ENCODE data around the gene AGR2. TPM values are rescaled to one million over a fixed set of nuclear protein-coding genes. Genes with fewer than 3 reads are reported as not detected.

Gene AGR2
- total RNA-seq, 1 donor from 2014 or later: 7.4 TPM

- TF ChIP-seq CTCF (IDR thresholded peaks at IDR 0.05; ENCODE audit: insufficient read depth, low read length, poor library complexity, severe bottlenecking): no peak
- no peak for DNase-seq (ENCODE audit: low read depth)
- no peaks in the 10 kb centered on the region for H3K27me3 ChIP-seq (ENCODE audit: control insufficient read depth, insufficient read depth, low read length)
- H3K4me3 ChIP-seq (ENCODE audit: low read depth, low read length): no peak overlapping the region
- no peaks in the 10 kb centered on the region for H3K36me3 ChIP-seq (ENCODE audit: control insufficient read depth, insufficient read depth, low read length)
These were observed 6.8 kb upstream of the AGR2 start for GRCh38 chr7:16811551-16811950.

GRCh38 chr7:16810573-16810972 lies 5.8 kb upstream of the AGR2 start:
- H3K4me3 ChIP-seq (ENCODE audit: low read depth, low read length): no peak overlapping the region
- no peaks in the 10 kb centered on the region for H3K27me3 ChIP-seq (ENCODE audit: control insufficient read depth, insufficient read depth, low read length)
- TF ChIP-seq CTCF (IDR thresholded peaks at IDR 0.05; ENCODE audit: insufficient read depth, low read length, poor library complexity, severe bottlenecking): no peak
- no peak for DNase-seq (ENCODE audit: low read depth)
- H3K36me3 ChIP-seq (ENCODE audit: control insufficient read depth, insufficient read depth, low read length): no peaks in the 10 kb centered on the region

GRCh38 chr7:16810112-16810511 lies 5.3 kb upstream of the AGR2 start:
- TF ChIP-seq CTCF (IDR thresholded peaks at IDR 0.05; ENCODE audit: insufficient read depth, low read length, poor library complexity, severe bottlenecking): no peak
- H3K27me3 ChIP-seq (ENCODE audit: control insufficient read depth, insufficient read depth, low read length): no peaks in the 10 kb centered on the region
- no peak overlapping the region for H3K4me3 ChIP-seq (ENCODE audit: low read depth, low read length)
- DNase-seq (ENCODE audit: low read depth): no peak
- no peaks in the 10 kb centered on the region for H3K36me3 ChIP-seq (ENCODE audit: control insufficient read depth, insufficient read depth, low read length)

GRCh38 chr7:16805441-16805840 lies 642 bp upstream of the AGR2 start:
- Histone ChIP-seq H3K27me3 (ENCODE audit: control insufficient read depth, insufficient read depth, low read length) (no peaks in the 10 kb centered on the region), H3K4me3 (ENCODE audit: low read depth, low read length) (no peak overlapping the region), H3K36me3 (ENCODE audit: control insufficient read depth, insufficient read depth, low read length) (no peaks in the 10 kb centered on the region)
- TF ChIP-seq CTCF (IDR thresholded peaks at IDR 0.05; ENCODE audit: insufficient read depth, low read length, poor library complexity, severe bottlenecking): no peak
- no peak for DNase-seq (ENCODE audit: low read depth)

DNA sequence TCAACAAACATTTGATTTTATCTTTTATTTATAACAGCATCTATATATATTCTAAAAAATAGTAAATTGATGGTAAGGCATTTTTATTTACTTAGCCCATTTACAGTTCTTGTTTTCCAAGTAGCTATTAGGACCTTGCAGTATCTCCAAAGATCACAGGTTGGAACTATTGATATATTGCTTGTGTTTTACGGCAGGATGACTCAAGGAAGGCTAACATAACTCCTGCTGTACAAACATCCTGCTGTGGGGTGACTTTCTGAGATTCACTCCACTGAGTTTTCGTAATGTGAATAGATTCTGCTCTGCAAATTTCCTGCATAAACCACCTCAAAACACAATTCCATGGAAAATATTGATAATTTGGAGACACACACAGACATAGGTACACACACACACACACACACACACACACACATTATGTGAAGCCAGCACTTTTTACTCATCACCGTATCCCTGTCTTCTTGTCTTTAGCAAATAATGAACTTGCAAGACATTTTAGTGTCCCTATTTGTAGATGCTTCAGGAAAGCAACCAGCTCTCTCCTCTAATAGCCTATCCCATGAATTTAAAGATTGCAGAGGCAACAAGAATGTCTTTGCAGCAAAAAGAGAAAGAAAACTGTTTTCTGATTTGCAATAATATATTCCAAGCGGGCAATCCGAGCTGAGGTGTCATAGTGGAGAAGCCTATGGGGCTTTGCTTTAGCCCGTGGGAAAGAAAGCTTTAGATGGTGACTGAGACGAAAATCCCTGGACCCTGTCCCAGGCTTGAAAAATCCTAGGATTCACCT lies 722 bp downstream of the AGR2 start:
- Histone ChIP-seq H3K36me3 (ENCODE audit: control insufficient read depth, insufficient read depth, low read length) (no peaks in the 10 kb centered on the region), H3K4me3 (ENCODE audit: low read depth, low read length) (no peak overlapping the region), H3K27me3 (ENCODE audit: control insufficient read depth, insufficient read depth, low read length) (no peaks in the 10 kb centered on the region)
- no peak for DNase-seq (ENCODE audit: low read depth)
- no peak for TF ChIP-seq CTCF (IDR thresholded peaks at IDR 0.05; ENCODE audit: insufficient read depth, low read length, poor library complexity, severe bottlenecking)

GRCh38 chr7:16803125-16803524 lies 1.7 kb downstream of the AGR2 start:
- Histone ChIP-seq H3K4me3 (ENCODE audit: low read depth, low read length) (no peak overlapping the region), H3K27me3 (ENCODE audit: control insufficient read depth, insufficient read depth, low read length) (no peaks in the 10 kb centered on the region), H3K36me3 (ENCODE audit: control insufficient read depth, insufficient read depth, low read length) (no peaks in the 10 kb centered on the region)
- DNase-seq (ENCODE audit: low read depth): no peak
- no peak for TF ChIP-seq CTCF (IDR thresholded peaks at IDR 0.05; ENCODE audit: insufficient read depth, low read length, poor library complexity, severe bottlenecking)
